Bronchial epithelial cell (primary cell): ENCODE measurements around the gene MINDY4. TPM values are rescaled to one million over a fixed set of nuclear protein-coding genes. Genes with fewer than 3 reads are reported as not detected.
A peak's percentile ranks its signal among the peaks of the same experiment; 100 is the strongest.
"Not testable (repeated sequence)": the region's sequence is repeated elsewhere in the genome, so short reads cannot be mapped to it uniquely, and the experiment has no call there.

Source experiments
- DNase-seq: peaks from one replicate; pipeline ENCODE4 v3.0.0-alpha.2; 2010; ENCODE audit warnings: low read depth
- FAIRE-seq: peaks from 2 replicates; lab custom pipeline; 2011; peaks lifted over from hg19 to GRCh38; lab: Jason Lieb, UNC
- H3K27me3 ChIP-seq: 2 replicates; pipeline ENCODE4 v1.5.1; 2011; ENCODE audit warnings: low read length; ENCODE audit not compliant: control insufficient read depth, insufficient read depth
- H3K36me3 ChIP-seq: 2 replicates; pipeline ENCODE4 v1.5.1; 2011; ENCODE audit warnings: low read length; ENCODE audit not compliant: control insufficient read depth, insufficient read depth
- H3K4me3 ChIP-seq: 2 replicates; pipeline ENCODE4 v1.5.1; 2011; ENCODE audit warnings: mild to moderate bottlenecking, low read depth, low read length, control low read depth
- total RNA-seq: library from RNA; depleted of rRNA; stranded (reverse); fragments of >200 nt; gene quantifications from 2 replicates; pipeline ENCODE4 v1.2.1, GENCODE V29; 2014
- TF ChIP-seq, protein P1 (sequence below): IDR thresholded peaks from 2 replicates; pipeline ENCODE4 v1.5.1; 2011; ENCODE audit warnings: mild to moderate bottlenecking, moderate library complexity, low read length, control low read depth, inconsistent platforms; ENCODE audit not compliant: insufficient read depth, severe bottlenecking

MINDY4 gene
- total RNA-seq, 1 donor from 2014 or later, result 1.1 TPM

DNA sequence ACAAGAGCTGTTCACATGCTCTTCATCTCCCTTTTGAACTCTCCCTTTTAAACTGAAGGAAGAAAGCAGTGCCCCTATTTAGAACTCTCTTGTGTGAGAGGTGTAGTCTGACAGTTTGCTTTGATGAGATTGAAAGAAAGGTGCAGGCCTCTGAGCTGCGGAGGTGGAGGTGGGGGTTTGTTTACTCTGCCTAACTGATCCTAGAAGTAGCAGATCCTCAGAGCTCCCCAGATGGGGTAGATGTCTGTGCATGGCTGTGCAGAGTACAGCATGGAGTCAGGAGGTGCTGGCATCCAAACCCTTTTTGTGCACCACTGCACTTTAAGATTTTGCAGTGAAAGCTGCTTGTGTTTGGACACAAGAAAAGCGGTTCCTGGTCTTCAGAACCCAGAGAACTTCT lies 58.3 kb downstream of the MINDY4 start:
- TF ChIP-seq, protein P1, sequence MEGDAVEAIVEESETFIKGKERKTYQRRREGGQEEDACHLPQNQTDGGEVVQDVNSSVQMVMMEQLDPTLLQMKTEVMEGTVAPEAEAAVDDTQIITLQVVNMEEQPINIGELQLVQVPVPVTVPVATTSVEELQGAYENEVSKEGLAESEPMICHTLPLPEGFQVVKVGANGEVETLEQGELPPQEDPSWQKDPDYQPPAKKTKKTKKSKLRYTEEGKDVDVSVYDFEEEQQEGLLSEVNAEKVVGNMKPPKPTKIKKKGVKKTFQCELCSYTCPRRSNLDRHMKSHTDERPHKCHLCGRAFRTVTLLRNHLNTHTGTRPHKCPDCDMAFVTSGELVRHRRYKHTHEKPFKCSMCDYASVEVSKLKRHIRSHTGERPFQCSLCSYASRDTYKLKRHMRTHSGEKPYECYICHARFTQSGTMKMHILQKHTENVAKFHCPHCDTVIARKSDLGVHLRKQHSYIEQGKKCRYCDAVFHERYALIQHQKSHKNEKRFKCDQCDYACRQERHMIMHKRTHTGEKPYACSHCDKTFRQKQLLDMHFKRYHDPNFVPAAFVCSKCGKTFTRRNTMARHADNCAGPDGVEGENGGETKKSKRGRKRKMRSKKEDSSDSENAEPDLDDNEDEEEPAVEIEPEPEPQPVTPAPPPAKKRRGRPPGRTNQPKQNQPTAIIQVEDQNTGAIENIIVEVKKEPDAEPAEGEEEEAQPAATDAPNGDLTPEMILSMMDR, result no peak
- H3K36me3 ChIP-seq, result no peaks in the 10 kb centered on the region
- DNase-seq (no peak), FAIRE-seq (no peak)
- H3K27me3 ChIP-seq, result no peaks in the 10 kb centered on the region
- H3K4me3 ChIP-seq, result no peak overlapping the region

DNA sequence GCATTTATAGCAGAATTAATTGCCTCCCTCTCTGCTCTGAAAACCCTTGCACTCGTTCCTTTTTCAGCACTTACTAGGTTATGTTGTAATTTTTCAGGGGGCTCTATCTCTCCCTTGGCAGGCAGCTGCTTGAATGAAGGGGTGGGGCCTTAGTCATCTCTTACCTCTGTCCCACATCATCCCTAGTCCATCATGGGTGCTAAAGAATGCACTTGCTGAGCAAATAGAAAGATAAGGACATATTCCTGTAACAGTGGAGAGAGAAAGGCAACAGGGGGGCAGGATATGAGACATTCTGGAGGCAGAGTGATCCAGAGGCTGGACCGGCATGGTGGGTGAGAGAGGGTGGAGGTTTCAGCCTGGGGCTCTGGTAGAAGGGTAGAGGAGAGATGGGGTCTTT lies 60.0 kb downstream of the MINDY4 start:
- FAIRE-seq, result no peak
- H3K4me3 ChIP-seq, result no peak overlapping the region

DNA sequence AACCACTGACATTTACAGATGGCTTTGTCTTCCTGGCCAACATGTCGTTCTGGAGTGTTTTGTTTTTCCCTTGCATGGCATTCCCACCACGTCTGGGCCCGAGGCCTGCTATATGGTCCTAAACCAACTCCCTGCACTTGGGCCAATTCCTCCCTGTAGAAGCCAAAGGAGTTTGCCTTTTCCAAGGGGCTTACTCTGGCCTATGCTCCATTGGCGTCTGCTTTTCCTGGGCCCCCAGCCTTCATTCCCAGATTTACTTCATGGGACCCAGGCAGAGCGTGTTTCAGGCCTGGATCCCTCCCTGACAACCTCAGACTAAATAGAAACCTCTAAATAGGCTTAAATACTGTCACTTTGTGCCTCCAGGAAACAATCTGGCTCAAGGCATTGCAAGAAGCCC lies 60.7 kb downstream of the MINDY4 start:
- DNase-seq, result no peak
- FAIRE-seq, result no peak
- TF ChIP-seq, protein P1, result no peak
- H3K4me3 ChIP-seq, result no peak overlapping the region
- no peaks in the 10 kb centered on the region for H3K36me3 ChIP-seq
- H3K27me3 ChIP-seq, result no peaks in the 10 kb centered on the region

More for the DNA sequence above, 60.0 kb downstream of the MINDY4 start:
- H3K27me3 ChIP-seq, result no peaks in the 10 kb centered on the region
- no peaks in the 10 kb centered on the region for H3K36me3 ChIP-seq
- DNase-seq, result peak; percentile 4
- TF ChIP-seq, protein P1, result no peak

DNA sequence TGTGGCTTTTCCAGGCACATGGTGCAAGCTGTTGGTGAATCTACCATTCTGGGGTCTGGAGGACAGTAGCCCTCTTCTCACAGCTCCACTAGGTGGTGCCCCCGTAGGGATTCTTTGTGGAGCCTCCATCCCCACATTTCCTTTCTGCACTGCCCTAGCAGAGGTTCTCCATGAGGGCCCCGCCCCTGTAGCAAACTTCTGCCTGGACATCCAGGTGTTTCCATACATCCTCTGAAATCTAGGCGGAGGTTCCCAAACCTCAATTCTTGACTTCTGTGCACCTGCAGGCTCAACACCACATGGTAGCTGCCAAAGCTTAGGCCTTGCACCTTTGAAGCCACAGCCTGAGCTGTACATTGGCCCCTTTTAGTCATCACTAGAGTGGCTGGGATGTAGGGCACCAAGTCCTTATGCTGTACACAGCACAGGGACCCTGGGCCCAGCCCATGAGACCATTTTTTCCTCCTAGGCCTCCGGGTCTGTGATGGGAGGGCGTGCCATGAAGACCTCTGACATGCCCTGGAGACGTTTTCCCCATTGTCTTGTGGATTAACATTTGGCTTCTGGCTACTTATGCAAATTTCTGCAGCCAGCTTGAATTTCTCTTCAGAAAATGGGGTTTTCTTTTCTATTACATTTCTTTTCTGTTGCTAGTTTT lies 62.9 kb downstream of the MINDY4 start:
- not testable (repeated sequence) for H3K27me3 ChIP-seq, H3K4me3 ChIP-seq, H3K36me3 ChIP-seq, FAIRE-seq, DNase-seq

DNA sequence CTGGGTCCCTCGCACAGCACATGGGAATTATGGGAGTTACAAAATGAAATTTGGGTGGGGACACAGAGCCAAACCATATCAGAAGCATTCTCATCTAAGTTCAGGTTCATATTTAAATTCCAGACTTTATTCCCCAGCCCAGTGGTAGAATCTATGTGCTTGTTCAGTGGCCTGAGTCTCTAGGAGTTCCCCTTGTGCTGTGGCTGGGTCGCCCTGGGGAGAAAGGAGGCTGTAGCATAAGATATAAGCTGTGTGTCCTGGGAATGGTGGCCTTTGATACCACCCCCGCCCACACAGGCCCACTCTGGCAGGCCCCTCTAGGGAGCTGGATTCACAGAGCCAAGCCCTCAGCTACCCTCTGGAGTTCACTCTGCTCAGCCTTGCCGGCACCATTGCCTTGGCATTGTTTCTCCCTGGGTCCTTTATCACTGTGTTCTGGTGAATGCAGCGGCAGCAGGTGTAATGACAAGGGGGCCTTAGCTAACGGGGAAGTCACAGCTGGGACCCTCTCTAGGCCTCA lies 64.2 kb downstream of the MINDY4 start:
- H3K27me3 ChIP-seq, result no peaks in the 10 kb centered on the region
- no peak for FAIRE-seq
- DNase-seq, result no peak

DNA sequence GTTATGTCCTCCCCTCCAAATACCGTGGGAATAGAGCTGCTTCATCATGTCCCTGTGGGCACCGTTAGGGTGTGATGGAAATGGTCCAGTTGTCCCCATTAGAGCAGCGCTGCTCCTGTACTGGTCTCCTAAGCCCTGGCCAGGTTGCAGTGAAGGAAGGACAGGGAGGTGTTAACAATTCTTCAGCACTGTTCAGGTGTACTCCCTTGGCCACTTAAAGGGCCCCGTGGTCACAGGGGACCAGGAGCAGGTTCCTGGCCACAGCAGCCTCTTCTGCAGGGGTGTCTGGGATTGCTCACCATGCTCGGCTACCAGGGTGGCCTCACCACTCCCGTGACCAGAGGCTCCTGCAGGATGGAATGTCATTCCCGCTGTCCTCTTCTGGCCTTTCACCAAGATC lies 65.8 kb downstream of the MINDY4 start:
- no peaks in the 10 kb centered on the region for H3K36me3 ChIP-seq
- FAIRE-seq (peak; percentile 47), DNase-seq (no peak)
- no peaks in the 10 kb centered on the region for H3K27me3 ChIP-seq
- TF ChIP-seq, protein P1, result no peak
- H3K4me3 ChIP-seq, result no peak overlapping the region

More for the DNA sequence above, 64.2 kb downstream of the MINDY4 start:
- TF ChIP-seq, protein P1, result no peak
- Histone ChIP-seq H3K4me3 (no peak overlapping the region), H3K36me3 (no peaks in the 10 kb centered on the region)
